Activated CD4-positive, alpha-beta T cell treated with anti-CD3 and anti-CD28 coated beads, Interleukin-2, amount 50 U/mL, for 48 hours (primary cell): Measurements from ENCODE around the gene OR51B6.
"Not testable (repeated sequence)": the region's sequence is repeated elsewhere in the genome, so short reads cannot be mapped to it uniquely, and the experiment has no call there.

Experiments used
- DNase-seq, 2 experiments: peaks; one replicate each; pipeline ENCODE4 v3.0.0-alpha.2; 2020

OR51B6 gene

GRCh38 chr11:5351208-5351607 lies at the start of gene OR51B6:
Gene OR51B6 (plus strand): TSS chr11:5351508. CDS start chr11:5351508, 0 bp downstream.
- no peak for DNase-seq

DNA sequence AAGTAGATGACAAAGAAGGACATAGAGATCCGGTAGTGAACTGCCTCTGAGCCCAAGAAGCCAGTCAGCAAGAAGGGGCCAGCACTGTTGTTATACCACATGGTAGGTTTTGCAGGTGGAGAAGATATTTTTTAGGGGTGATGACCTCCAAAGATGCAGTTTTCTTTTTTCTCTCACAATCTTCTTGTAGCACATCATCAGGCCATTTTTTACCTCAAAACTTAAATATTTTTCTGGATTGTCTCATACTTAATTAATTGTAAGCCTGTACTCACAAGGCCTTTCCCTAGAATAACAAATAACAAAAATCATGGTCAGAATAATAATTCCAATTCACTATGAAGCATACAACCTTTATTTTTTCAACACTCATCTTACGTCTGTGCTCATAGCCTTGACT lies 49.5 kb upstream of the OR51B6 start, which contains the start of gene OR51B4:
OR51B4 (minus strand) TSS at position 101 of the 400 bp plus-strand sequence; CDS start at position 101, 0 bp downstream.
- no peak for DNase-seq

DNA sequence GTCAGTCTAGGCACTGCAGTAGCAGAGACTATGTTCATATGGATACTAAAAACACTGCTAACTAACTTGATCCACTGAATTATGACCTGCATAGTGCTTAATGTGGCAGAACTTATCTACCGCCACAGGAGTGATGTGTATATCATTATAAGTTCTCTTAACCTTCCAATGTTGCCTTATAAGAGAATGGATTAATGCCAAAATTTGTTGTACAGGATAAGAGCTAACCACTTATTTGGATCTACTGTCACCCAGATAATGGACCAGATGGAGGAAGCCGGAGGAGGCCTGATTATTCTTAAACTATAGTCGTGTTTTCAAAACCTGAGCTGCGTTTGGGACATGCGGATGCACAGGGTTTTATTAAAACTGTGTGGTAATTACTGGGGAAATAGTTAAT lies 47.7 kb upstream of the OR51B6 start:
- no peak for DNase-seq

DNA sequence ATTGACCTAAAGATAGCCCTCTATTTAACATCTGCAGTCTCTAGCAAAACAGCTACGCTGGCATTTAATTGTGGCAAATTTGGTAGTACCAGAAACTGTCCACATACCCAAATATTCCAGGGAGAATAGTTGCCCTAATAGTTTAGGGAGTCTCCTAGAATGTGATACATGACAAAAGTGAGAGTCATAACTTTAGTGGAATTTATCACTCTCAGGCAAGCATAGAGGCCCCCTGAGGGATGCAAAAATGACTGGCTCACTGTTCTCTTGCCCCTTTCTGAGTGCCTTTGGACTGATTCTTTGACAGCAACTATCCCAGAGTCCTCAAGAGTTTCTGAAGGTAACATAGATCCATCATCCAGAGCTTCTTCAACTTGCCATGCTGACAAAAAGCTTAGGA lies 47.3 kb upstream of the OR51B6 start:
- DNase-seq, result no peak

DNA sequence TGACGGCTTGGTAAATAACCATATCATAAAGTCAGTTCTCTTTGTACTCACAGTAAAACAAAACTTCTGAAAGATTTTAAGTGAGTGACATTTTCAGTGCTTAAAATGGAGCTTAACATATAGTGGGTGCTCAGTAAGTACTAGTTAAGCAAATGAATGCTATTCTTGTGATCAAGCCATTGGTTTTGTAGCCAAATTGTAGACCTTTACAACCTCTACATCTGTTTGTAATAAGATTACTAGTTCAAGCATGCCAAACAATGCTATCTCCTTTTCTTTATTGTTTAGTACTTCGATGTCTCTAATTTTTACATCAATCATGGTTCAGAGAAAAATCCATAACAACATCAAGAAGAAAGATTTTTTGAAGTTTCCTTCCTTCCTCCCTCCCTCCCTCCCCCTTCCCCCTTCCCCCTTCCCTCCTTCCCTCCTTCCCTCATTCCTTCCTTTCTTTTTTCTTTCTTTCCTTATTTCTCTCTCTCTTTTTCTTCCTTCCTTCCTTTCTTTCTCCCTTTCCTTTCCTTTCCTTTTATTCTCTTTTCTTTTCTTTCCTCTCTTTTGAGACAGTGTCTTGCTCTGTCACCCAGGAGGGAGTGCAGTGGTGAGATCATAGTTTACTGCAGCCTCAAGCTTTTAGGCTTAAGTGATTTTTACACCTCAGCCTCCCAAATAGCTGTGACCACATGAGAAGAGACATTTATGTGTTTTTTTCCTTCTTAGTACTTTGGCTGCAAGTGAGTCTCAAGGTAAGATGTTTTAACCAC lies 43.9 kb upstream of the OR51B6 start:
- no peak for DNase-seq

DNA sequence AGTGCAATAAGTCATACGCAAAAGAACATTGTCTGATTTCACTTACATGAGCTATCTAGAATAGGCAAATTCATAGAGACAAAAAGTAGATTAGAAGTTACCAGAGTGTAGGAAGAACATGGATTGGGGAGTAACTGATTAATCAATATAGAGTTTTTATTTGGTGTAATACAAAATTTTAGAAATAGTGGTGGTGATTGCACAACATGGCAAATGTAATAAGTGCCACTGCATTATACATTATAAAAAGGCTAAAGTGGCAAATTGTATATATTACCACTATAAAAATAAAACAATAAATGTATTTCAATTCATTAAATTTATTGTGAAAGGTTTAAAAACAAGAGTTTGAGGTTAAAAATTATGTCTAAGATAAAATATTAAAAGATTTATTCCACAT lies 40.9 kb upstream of the OR51B6 start:
- DNase-seq, result no peak

- DNase-seq, result not testable (repeated sequence)
Measured at GRCh38 chr11:5313326-5314023, 37.8 kb upstream of the OR51B6 start.

DNA sequence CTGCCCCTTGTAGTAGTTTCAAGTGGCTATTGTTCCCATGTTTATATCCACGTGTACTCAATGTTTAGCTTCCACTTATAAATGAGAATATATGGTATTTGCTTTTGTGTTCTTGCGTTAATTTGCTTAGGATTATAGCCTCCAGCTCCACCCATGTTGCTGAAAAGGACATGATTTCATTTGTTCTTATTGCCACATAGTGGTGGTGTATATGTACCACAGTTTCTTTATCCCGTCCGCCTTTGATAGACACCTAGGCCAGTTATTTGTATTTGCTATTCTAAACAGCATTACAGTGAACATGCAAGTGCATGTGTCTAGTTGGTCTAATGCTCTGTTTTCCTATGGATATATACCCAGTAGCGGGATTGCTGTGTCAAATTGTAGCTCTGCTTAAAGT lies 34.0 kb upstream of the OR51B6 start:
- DNase-seq, result no peak

GRCh38 chr11:5324197-5324596 lies 27.1 kb upstream of the OR51B6 start, which contains the start of gene OR51B2:
Gene OR51B2 (minus strand): TSS chr11:5324297. CDS start chr11:5324297, 0 bp downstream.
- no peak for DNase-seq

- DNase-seq, result no peak
Measured at GRCh38 chr11:5335170-5335569, 16.1 kb upstream of the OR51B6 start.

- DNase-seq, result no peak
Measured at GRCh38 chr11:5336331-5336730, 15.0 kb upstream of the OR51B6 start.

- DNase-seq, result not testable (repeated sequence)
Measured at GRCh38 chr11:5337253-5337652, 14.1 kb upstream of the OR51B6 start.

DNA sequence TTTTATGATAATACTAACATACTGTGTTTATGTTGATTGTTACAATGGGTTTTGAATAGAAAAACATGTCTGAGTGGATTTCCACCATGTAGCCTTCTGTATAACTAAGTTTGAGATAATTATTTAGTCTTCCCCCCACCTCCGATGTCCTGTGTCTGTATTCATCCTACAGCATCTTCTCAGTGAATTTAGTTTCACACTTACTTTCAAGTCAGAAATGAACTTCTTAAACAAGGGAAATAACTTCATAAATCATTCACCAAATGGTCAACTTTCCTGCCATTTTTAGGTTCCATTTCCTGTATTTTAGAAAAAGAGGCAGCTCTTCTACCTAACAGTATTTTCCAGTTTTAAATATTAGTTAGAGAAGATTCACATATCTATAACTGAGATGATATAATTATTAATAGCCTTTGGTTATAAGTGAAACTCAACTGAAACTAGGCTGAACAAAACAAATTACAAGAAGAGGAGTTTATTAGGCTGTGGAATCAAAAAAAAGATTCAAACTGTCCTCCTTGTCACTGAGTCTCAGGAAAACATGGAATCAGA lies 11.5 kb upstream of the OR51B6 start:
- DNase-seq, result no peak

- DNase-seq, result no peak
Measured at GRCh38 chr11:5343474-5344335, 7.6 kb upstream of the OR51B6 start, which contains the start of gene OR51B5. Gene OR51B5 (minus strand): TSS chr11:5343524. CDS start chr11:5343524, 0 bp downstream.

- DNase-seq, result no peak
Measured at GRCh38 chr11:5345831-5346230, 5.5 kb upstream of the OR51B6 start.

DNA sequence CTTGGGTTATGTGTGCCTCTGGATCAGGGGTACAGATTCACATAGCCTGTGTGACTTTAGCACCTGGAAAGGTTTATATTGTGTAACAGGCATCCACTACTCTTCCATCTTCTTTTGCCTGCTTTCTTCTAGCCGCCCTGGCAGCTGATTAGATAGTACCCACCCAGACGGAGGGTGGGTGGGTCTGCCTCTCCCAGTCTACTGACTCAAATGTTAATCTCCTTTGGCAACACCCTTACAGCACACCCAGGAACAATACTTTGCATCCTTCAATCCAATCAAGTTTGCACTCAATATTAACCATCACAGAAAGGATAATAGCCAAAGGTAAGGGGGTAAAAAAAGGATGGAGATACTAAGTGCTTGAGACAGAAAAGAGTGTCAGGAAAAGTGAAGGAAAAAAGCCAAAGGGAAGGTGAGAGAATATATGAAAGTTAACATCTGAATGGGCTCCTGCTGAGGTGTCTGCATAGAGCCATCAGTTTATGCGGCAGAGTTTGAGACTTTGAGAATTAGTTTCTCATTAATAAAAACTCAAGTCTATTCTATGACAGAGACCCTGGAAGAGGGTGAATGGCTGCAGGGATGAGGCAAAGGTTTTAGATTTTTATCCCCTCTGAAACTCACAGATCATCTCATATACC lies 2.6 kb upstream of the OR51B6 start:
- no peak for DNase-seq

GRCh38 chr11:5349550-5349949 lies 1.8 kb upstream of the OR51B6 start:
- no peak for DNase-seq

DNA sequence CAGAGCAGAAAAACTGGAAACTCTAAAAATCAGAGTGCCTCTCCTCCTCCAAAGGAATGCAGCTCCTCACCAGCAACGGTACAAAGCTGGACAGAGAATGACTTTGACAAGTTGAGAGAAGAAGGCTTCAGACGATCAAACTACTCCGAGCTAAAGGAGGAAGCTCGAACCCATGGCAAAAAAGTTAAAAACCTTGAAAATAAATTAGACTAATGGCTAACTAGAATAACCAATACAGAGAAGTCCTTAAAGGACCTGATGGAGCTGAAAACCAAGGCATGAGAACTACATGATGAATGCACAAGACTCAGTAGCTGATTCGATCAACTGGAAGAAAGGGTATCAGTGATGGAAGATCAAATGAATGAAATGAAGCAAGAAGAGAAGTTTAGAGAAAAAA lies 4.7 kb downstream of the OR51B6 start:
- not testable (repeated sequence) for DNase-seq

GRCh38 chr11:5362017-5362625 lies 10.8 kb downstream of the OR51B6 start:
- no peak for DNase-seq

- no peak for DNase-seq
Measured at GRCh38 chr11:5363679-5364078, 12.4 kb downstream of the OR51B6 start.

DNA sequence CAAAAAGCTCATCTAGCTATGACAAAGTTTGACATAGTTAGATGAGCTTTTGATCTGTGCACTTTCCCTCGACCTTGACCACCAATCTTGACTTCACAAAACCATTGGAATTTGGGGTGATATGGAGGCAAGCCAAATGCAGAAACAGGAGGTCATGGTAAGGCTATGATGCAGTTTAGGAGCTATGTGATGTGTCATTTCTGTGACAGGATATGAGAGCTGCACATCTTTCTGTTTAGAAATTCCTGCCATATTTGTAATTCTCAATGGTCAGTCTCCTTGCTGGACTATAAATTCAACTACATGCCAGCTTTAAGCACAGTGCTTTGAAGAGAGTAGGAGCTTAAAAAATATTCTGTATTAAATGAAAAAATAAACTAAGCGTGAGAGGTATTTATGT lies 12.9 kb downstream of the OR51B6 start:
- no peak for DNase-seq

- not testable (repeated sequence) for DNase-seq
Measured at GRCh38 chr11:5366365-5366764, 15.1 kb downstream of the OR51B6 start.
